Large intestine (tissue), 3 donors: ENCODE results near the gene DDX24. TPM values are rescaled to one million over a fixed set of nuclear protein-coding genes. Genes with fewer than 3 reads are reported as not detected.

ENCODE experiments used
- DNase-seq, 2 donors: peaks; one replicate each; pipeline versions ENCODE4 v3.0.0 to v3.0.0-alpha.2; 2013
- H3K27ac ChIP-seq: one replicate; pipeline ENCODE4 v1.5.1; 2013; ENCODE audit warnings: low read length
- H3K27me3 ChIP-seq: 2 replicates; pipeline ENCODE4 v1.6.1; 2013; ENCODE audit warnings: low read length; ENCODE audit not compliant: control insufficient read depth, insufficient read depth
- H3K36me3 ChIP-seq: 2 replicates; pipeline ENCODE4 v1.6.1; 2013; ENCODE audit warnings: low read length; ENCODE audit not compliant: control insufficient read depth, insufficient read depth
- H3K4me1 ChIP-seq: one replicate; pipeline ENCODE4 v1.6.1; 2013; ENCODE audit warnings: low read length; ENCODE audit not compliant: control insufficient read depth, insufficient read depth
- H3K4me3 ChIP-seq: one replicate; pipeline ENCODE4 v1.5.1; 2013; ENCODE audit warnings: low read length
- H3K9me3 ChIP-seq: one replicate; pipeline ENCODE4 v1.6.1; 2013; ENCODE audit warnings: mild to moderate bottlenecking, low read depth, low read length, moderate library complexity; ENCODE audit not compliant: control insufficient read depth
- WGBS: methylation state at CpG from one replicate; pipeline ENCODE4 v1.1.5; 2013; ENCODE audit warnings: low lambda C conversion rate; ENCODE audit not compliant: insufficient coverage; 5-methylcytosine and 5-hydroxymethylcytosine counted together
- polyA plus RNA-seq: library from polyadenylated mRNA; unstranded; fragments of 120-200 nt; gene quantifications from one replicate; pipeline ENCODE4 v1.2.1, GENCODE V29; 2013

The DDX24 gene
- polyA plus RNA-seq, 1 donor: 109 TPM

GRCh38 chr14:94043756-94044475, 37.1 kb downstream of the DDX24 start:
- H3K27me3 ChIP-seq: no peaks in the 10 kb centered on the region
- no peaks in the 10 kb centered on the region for H3K4me1 ChIP-seq
- H3K9me3 ChIP-seq: no peaks in the 10 kb centered on the region
- no peak overlapping the region for H3K27ac ChIP-seq
- no CpG with 5 or more reads among the region's 14 CpGs for WGBS
- no peak overlapping the region for H3K4me3 ChIP-seq
- DNase-seq: no peak
- peaks cover 49% of the 10 kb centered on the region for H3K36me3 ChIP-seq

GRCh38 chr14:94043111-94043755, 37.8 kb downstream of the DDX24 start:
- H3K36me3 ChIP-seq: peaks cover 44% of the 10 kb centered on the region
- H3K4me3 ChIP-seq: no peak overlapping the region
- no peak for DNase-seq
- H3K27ac ChIP-seq: no peak overlapping the region
- no peaks in the 10 kb centered on the region for H3K4me1 ChIP-seq
- H3K9me3 ChIP-seq: no peaks in the 10 kb centered on the region
- no peaks in the 10 kb centered on the region for H3K27me3 ChIP-seq
- WGBS: 100% methylated on average over 1 of the region's 13 CpGs

GRCh38 chr14:94042433-94043091, 38.4 kb downstream of the DDX24 start:
- no CpG with 5 or more reads among the region's 12 CpGs for WGBS
- peaks cover 37% of the 10 kb centered on the region for H3K36me3 ChIP-seq
- no peaks in the 10 kb centered on the region for H3K27me3 ChIP-seq
- no peak for DNase-seq
- no peak overlapping the region for H3K27ac ChIP-seq
- no peaks in the 10 kb centered on the region for H3K9me3 ChIP-seq
- no peak overlapping the region for H3K4me3 ChIP-seq
- H3K4me1 ChIP-seq: no peaks in the 10 kb centered on the region

- DNase-seq: no peak
- no peaks in the 10 kb centered on the region for H3K27me3 ChIP-seq
- peaks cover 30% of the 10 kb centered on the region for H3K36me3 ChIP-seq
- no peak overlapping the region for H3K4me3 ChIP-seq
- H3K4me1 ChIP-seq: no peaks in the 10 kb centered on the region
- no peak overlapping the region for H3K27ac ChIP-seq
- no CpG with 5 or more reads among the region's 18 CpGs for WGBS
- H3K9me3 ChIP-seq: no peaks in the 10 kb centered on the region
Observed at GRCh38 chr14:94041551-94042346, 39.3 kb downstream of the DDX24 start.

- H3K36me3 ChIP-seq: peaks cover 23% of the 10 kb centered on the region
- H3K9me3 ChIP-seq: no peaks in the 10 kb centered on the region
- no peak overlapping the region for H3K27ac ChIP-seq
- no peak overlapping the region for H3K4me3 ChIP-seq
- no peaks in the 10 kb centered on the region for H3K27me3 ChIP-seq
- no CpG with 5 or more reads among the region's 13 CpGs for WGBS
- H3K4me1 ChIP-seq: no peaks in the 10 kb centered on the region
- no peak for DNase-seq
Observed at GRCh38 chr14:94040796-94041195, 40.2 kb downstream of the DDX24 start.

- WGBS: no CpG with 5 or more reads among the region's 5 CpGs
Observed at GRCh38 chr14:94040247-94040646, 40.8 kb downstream of the DDX24 start.

GRCh38 chr14:94038921-94039629, 41.9 kb downstream of the DDX24 start:
- H3K4me1 ChIP-seq: no peaks in the 10 kb centered on the region
- H3K27me3 ChIP-seq: no peaks in the 10 kb centered on the region
- no peaks in the 10 kb centered on the region for H3K9me3 ChIP-seq
- H3K36me3 ChIP-seq: peaks cover 12% of the 10 kb centered on the region
- no peak overlapping the region for H3K4me3 ChIP-seq
- no peak for DNase-seq
- no peak overlapping the region for H3K27ac ChIP-seq
- WGBS: 80% methylated on average over 1 of the region's 11 CpGs

More at GRCh38 chr14:94040247-94040646, 40.8 kb downstream of the DDX24 start:
- H3K27ac ChIP-seq: no peak overlapping the region
- DNase-seq: no peak
- no peaks in the 10 kb centered on the region for H3K9me3 ChIP-seq
- no peak overlapping the region for H3K4me3 ChIP-seq
- H3K4me1 ChIP-seq: no peaks in the 10 kb centered on the region
- no peaks in the 10 kb centered on the region for H3K27me3 ChIP-seq
- peaks cover 18% of the 10 kb centered on the region for H3K36me3 ChIP-seq

- no peaks in the 10 kb centered on the region for H3K9me3 ChIP-seq
- no peaks in the 10 kb centered on the region for H3K27me3 ChIP-seq
- no peak overlapping the region for H3K27ac ChIP-seq
- no CpG with 5 or more reads among the region's 7 CpGs for WGBS
- peaks cover 8% of the 10 kb centered on the region for H3K36me3 ChIP-seq
- no peak overlapping the region for H3K4me3 ChIP-seq
- no peaks in the 10 kb centered on the region for H3K4me1 ChIP-seq
- no peak for DNase-seq
Observed at GRCh38 chr14:94038510-94038909, 42.5 kb downstream of the DDX24 start.

- no peaks in the 10 kb centered on the region for H3K4me1 ChIP-seq
- H3K36me3 ChIP-seq: peaks cover 5% of the 10 kb centered on the region
- H3K27ac ChIP-seq: no peak overlapping the region
- no peak overlapping the region for H3K4me3 ChIP-seq
- H3K9me3 ChIP-seq: no peaks in the 10 kb centered on the region
- H3K27me3 ChIP-seq: no peaks in the 10 kb centered on the region
- DNase-seq: no peak
- no CpG with 5 or more reads among the region's 9 CpGs for WGBS
Observed at GRCh38 chr14:94037954-94038353, 43.0 kb downstream of the DDX24 start.
